Retinal pigment epithelial cell (primary cell): ENCODE measurements around the gene SHROOM3.
A peak's percentile ranks its signal among the peaks of the same experiment; 100 is the strongest.

Source experiments
- DNase-seq: peaks from one replicate; pipeline ENCODE4 v3.0.0-alpha.2; 2010; ENCODE audit warnings: low read depth
- H3K4me3 ChIP-seq: 2 replicates; pipeline ENCODE4 v1.5.1; 2011; ENCODE audit warnings: mild to moderate bottlenecking, low read length, control low read depth, moderate library complexity
- CTCF ChIP-seq: conservative IDR thresholded peaks from 2 replicates; pipeline ENCODE4 v1.5.1; 2011; ENCODE audit warnings: low read depth, low read length, control low read depth, inconsistent platforms

Gene SHROOM3

GRCh38 chr4:76523593-76523992 is 88.6 kb downstream of the SHROOM3 start:
- DNase-seq, result no peak
- H3K4me3 ChIP-seq, result no peak overlapping the region
- TF ChIP-seq CTCF, result no peak

GRCh38 chr4:76525751-76526150 is 90.7 kb downstream of the SHROOM3 start:
- DNase-seq, result no peak
- no peak for TF ChIP-seq CTCF
- no peak overlapping the region for H3K4me3 ChIP-seq

- no peak overlapping the region for H3K4me3 ChIP-seq
- TF ChIP-seq CTCF, result no peak
- peak; percentile 98 for DNase-seq
These were observed 91.6 kb downstream of the SHROOM3 start for GRCh38 chr4:76526585-76526990.

- no peak for DNase-seq
- H3K4me3 ChIP-seq, result no peak overlapping the region
- TF ChIP-seq CTCF, result no peak
These were observed 92.6 kb downstream of the SHROOM3 start for GRCh38 chr4:76527666-76528065.

GRCh38 chr4:76531597-76531996 is 96.6 kb downstream of the SHROOM3 start:
- no peak for TF ChIP-seq CTCF
- no peak for DNase-seq
- no peak overlapping the region for H3K4me3 ChIP-seq

GRCh38 chr4:76532805-76533204 is 97.8 kb downstream of the SHROOM3 start:
- no peak for DNase-seq
- TF ChIP-seq CTCF, result no peak
- H3K4me3 ChIP-seq, result no peak overlapping the region

GRCh38 chr4:76533314-76533713 is 98.3 kb downstream of the SHROOM3 start:
- no peak for TF ChIP-seq CTCF
- no peak overlapping the region for H3K4me3 ChIP-seq
- no peak for DNase-seq
